H9 (cell line): ENCODE data around the gene SLC45A1. TPM values are rescaled to one million over a fixed set of nuclear protein-coding genes. Genes with fewer than 3 reads are reported as not detected.

Experiments used
- DNase-seq: peaks from one replicate; pipeline ENCODE4 v3.0.0-alpha.2; 2017
- H2AFZ ChIP-seq: one replicate; pipeline ENCODE4 v1.6.1; 2013; ENCODE audit warnings: mild to moderate bottlenecking, low read length, control low read depth, moderate library complexity
- H2AK5ac ChIP-seq: 2 replicates; pipeline ENCODE4 v1.6.1; 2013; ENCODE audit warnings: low read length, control low read depth, mixed read lengths; ENCODE audit not compliant: insufficient read length
- H2BK120ac ChIP-seq: one replicate; pipeline ENCODE4 v1.6.1; 2013; ENCODE audit warnings: low read depth, mild to moderate bottlenecking, low read length, control low read depth, inconsistent platforms; ENCODE audit not compliant: poor library complexity, severe bottlenecking
- H2BK12ac ChIP-seq: 2 replicates; pipeline ENCODE4 v1.6.1; 2013; ENCODE audit warnings: low read length, control low read depth, mixed read lengths, low read depth; ENCODE audit not compliant: insufficient read length
- H2BK15ac ChIP-seq: 2 replicates; pipeline ENCODE4 v1.6.1; 2013; ENCODE audit warnings: low read depth, low read length, control low read depth
- H2BK20ac ChIP-seq: one replicate; pipeline ENCODE4 v1.6.1; 2013; ENCODE audit warnings: low read depth, mild to moderate bottlenecking, low read length, control low read depth, inconsistent platforms; ENCODE audit not compliant: poor library complexity, severe bottlenecking
- H2BK5ac ChIP-seq: 2 replicates; pipeline ENCODE4 v1.6.1; 2013; ENCODE audit warnings: low read length, control low read depth, mixed read lengths; ENCODE audit not compliant: insufficient read length
- H3K14ac ChIP-seq: 2 replicates; pipeline ENCODE4 v1.6.1; 2013; ENCODE audit warnings: low read length, control low read depth; ENCODE audit not compliant: insufficient read depth
- H3K18ac ChIP-seq: 2 replicates; pipeline ENCODE4 v1.6.1; 2013; ENCODE audit warnings: low read depth, mild to moderate bottlenecking, mixed read lengths, low read length, control low read depth; ENCODE audit not compliant: insufficient read length
- H3K23ac ChIP-seq: 2 replicates; pipeline ENCODE4 v1.6.1; 2013; ENCODE audit warnings: low read length, control low read depth, mixed read lengths, low read depth; ENCODE audit not compliant: insufficient read length
- H3K23me2 ChIP-seq: 2 replicates; pipeline ENCODE4 v1.6.1; 2013; ENCODE audit warnings: low read depth, mild to moderate bottlenecking, mixed read lengths, low read length, control low read depth; ENCODE audit not compliant: insufficient read length, poor library complexity, severe bottlenecking
- H3K27ac ChIP-seq: 2 replicates; pipeline ENCODE4 v1.5.1; 2013; ENCODE audit warnings: low read length, control low read depth, mixed read lengths, low read depth; ENCODE audit not compliant: insufficient read length
- H3K27me3 ChIP-seq: 2 replicates; pipeline ENCODE4 v1.6.1; 2013; ENCODE audit warnings: low read length, control low read depth, inconsistent platforms; ENCODE audit not compliant: insufficient read depth
- H3K4ac ChIP-seq: 2 replicates; pipeline ENCODE4 v1.6.1; 2013; ENCODE audit warnings: low read depth, mild to moderate bottlenecking, control low read depth, inconsistent platforms, low read length, moderate library complexity
- H3K4me1 ChIP-seq: 2 replicates; pipeline ENCODE4 v1.6.1; 2013; ENCODE audit warnings: low read length, control low read depth, inconsistent platforms; ENCODE audit not compliant: insufficient read depth
- H3K4me2 ChIP-seq: 2 replicates; pipeline ENCODE4 v1.6.1; 2013; ENCODE audit warnings: low read length, control low read depth, mixed read lengths; ENCODE audit not compliant: insufficient read length, insufficient read depth
- H3K56ac ChIP-seq: 2 replicates; pipeline ENCODE4 v1.6.1; 2013; ENCODE audit warnings: low read depth, mild to moderate bottlenecking, mixed read lengths, low read length, control low read depth; ENCODE audit not compliant: insufficient read length
- H3K79me1 ChIP-seq: 2 replicates; pipeline ENCODE4 v1.6.1; 2013; ENCODE audit warnings: low read depth, mild to moderate bottlenecking, moderate library complexity, low read length, control low read depth, inconsistent platforms; ENCODE audit not compliant: insufficient read depth, poor library complexity, severe bottlenecking
- H3K79me2 ChIP-seq: 2 replicates; pipeline ENCODE4 v1.6.1; 2013; ENCODE audit warnings: low read length, control low read depth, inconsistent platforms; ENCODE audit not compliant: insufficient read depth
- H3K9ac ChIP-seq: 2 replicates; pipeline ENCODE4 v1.6.1; 2013; ENCODE audit warnings: low read length, control low read depth, mixed read lengths; ENCODE audit not compliant: insufficient read length; ENCODE audit errors: extremely low read depth
- H3K9me3 ChIP-seq: one replicate; pipeline ENCODE4 v1.6.1; 2013; ENCODE audit warnings: low read depth, low read length, inconsistent platforms; ENCODE audit not compliant: control insufficient read depth
- H3T11ph ChIP-seq: one replicate; pipeline ENCODE4 v1.6.1; 2013; ENCODE audit warnings: mild to moderate bottlenecking, low read length, control low read depth, inconsistent platforms
- H4K20me1 ChIP-seq: one replicate; pipeline ENCODE4 v1.6.1; 2013; ENCODE audit not compliant: control insufficient read depth, insufficient read length, insufficient read depth
- H4K5ac ChIP-seq: 2 replicates; pipeline ENCODE4 v1.6.1; 2013; ENCODE audit warnings: low read depth, mild to moderate bottlenecking, mixed read lengths, low read length, control low read depth; ENCODE audit not compliant: insufficient read length
- H4K8ac ChIP-seq: replicated peaks from 2 replicates; pipeline ENCODE4 v1.6.1; 2013; ENCODE audit warnings: low read length, control low read depth, mixed read lengths, low read depth; ENCODE audit not compliant: insufficient read length
- H4K91ac ChIP-seq: 2 replicates; pipeline ENCODE4 v1.6.1; 2013; ENCODE audit warnings: low read depth, mild to moderate bottlenecking, moderate library complexity, mixed read lengths, low read length, control low read depth; ENCODE audit not compliant: insufficient read length
- H3K27ac Mint-ChIP-seq, 3 experiments: 2 replicates in 2 of 3; 3 replicates in 1 of 3; pipeline ENCODE4 v1.8.0; 2020 to 2021; ENCODE audit warnings: mixed read lengths in 3 of 3, mild to moderate bottlenecking in 1 of 3, moderate library complexity in 1 of 3
- H3K27me3 Mint-ChIP-seq: 2 replicates; pipeline ENCODE4 v1.8.0; 2021; ENCODE audit warnings: low read depth, mild to moderate bottlenecking, moderate library complexity, mixed read lengths
- H3K36me3 Mint-ChIP-seq, 3 experiments: 2 replicates in 2 of 3; 3 replicates in 1 of 3; pipeline ENCODE4 v1.8.0; 2020 to 2021; ENCODE audit warnings: low read depth in 3 of 3, mixed read lengths in 3 of 3; ENCODE audit not compliant: insufficient read depth in 1 of 3
- H3K4me1 Mint-ChIP-seq, 2 experiments: 2 replicates each; pipeline ENCODE4 v1.8.0; 2020; ENCODE audit warnings: mixed read lengths in 2 of 2
- H3K4me3 Mint-ChIP-seq, 2 experiments: 2 replicates in 1 of 2; 3 replicates in 1 of 2; pipeline ENCODE4 v1.8.0; 2020 to 2021; ENCODE audit warnings: mild to moderate bottlenecking in 2 of 2, mixed read lengths in 2 of 2, moderate library complexity in 1 of 2
- H3K9me3 Mint-ChIP-seq, 2 experiments: 2 replicates in 1 of 2; 3 replicates in 1 of 2; pipeline ENCODE4 v1.8.0; 2020; ENCODE audit warnings: mild to moderate bottlenecking in 2 of 2, mixed read lengths in 2 of 2, moderate library complexity in 1 of 2
- WGBS: extraction: QIAGEN DNeasy Blood & Tissue Kit; methylation state at CpG from one replicate; pipeline ENCODE4 v1.1.7; 2013; ENCODE audit warnings: missing lambda C conversion rate, low lambda C conversion rate, mixed read lengths; ENCODE audit not compliant: insufficient read length; ENCODE audit errors: extremely low coverage; 5-methylcytosine and 5-hydroxymethylcytosine counted together
- total RNA-seq: library from RNA; stranded (reverse); gene quantifications from 2 replicates; pipeline ENCODE4 v1.2.1, GENCODE V29; 2021
- TF ChIP-seq, protein P1 (sequence below): fragments of 200-600 bp; sonication (generic); conservative IDR thresholded peaks from 3 replicates; pipeline ENCODE4 v1.8.0; 2021; ENCODE audit warnings: antibody characterized with exemption, mild to moderate bottlenecking

Gene SLC45A1
- total RNA-seq, 1 experiment from 2014 or later: 0.63 TPM

DNA sequence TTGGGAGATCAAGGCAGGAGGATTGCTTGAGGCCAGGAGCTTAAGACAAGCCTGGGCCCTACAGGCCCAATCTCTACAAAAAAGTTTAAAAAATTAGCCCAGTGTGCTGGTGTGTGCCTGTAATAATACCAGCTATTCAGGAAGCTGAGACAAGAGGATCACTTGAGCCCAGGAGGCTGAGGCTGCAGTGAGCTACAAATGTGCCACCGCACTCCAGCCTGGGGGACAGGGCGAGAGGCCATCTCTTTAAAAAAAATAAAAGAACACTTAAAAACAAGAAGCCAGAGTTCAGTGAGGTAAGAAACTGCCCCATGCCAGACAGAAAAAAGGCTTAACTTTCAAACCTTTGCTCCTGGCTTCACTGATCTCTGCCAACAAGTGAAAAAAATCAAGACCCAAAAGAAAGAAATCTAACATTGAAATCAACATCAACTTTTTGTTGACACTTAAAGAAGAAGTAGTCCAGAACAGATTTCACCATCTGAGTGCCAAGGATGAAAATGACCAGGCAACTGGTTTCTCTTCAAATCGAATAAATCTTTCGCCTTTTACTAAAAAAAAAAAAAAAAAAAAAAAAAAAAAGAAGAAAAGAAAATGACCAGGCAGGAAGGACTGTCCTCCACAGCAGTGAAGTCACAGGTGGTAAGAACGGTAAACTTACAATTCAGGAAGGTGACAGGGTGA, 51.2 kb downstream of the SLC45A1 start:
- H3K79me1 ChIP-seq: no peaks in the 10 kb centered on the region
- H4K8ac ChIP-seq: no peak overlapping the region
- H3K27ac Mint-ChIP-seq: peak overlapping the region in 1 of 3 experiments; percentile 88; a peak in 3 of 7 replicates
- no peak overlapping the region for H2AK5ac ChIP-seq
- no peak overlapping the region for H2AFZ ChIP-seq
- no peak overlapping the region for H3K27ac ChIP-seq
- H4K91ac ChIP-seq: no peak overlapping the region
- H3K4me1 ChIP-seq: peaks cover 18% of the 10 kb centered on the region; the same call in 1 of the 2 replicates
- no peaks in the 10 kb centered on the region for H3K23me2 ChIP-seq
- no peak overlapping the region for H2BK15ac ChIP-seq
- no peak overlapping the region for H3K4me3 Mint-ChIP-seq
- no peak overlapping the region for H3T11ph ChIP-seq
- DNase-seq: no peak
- H3K18ac ChIP-seq: no peak overlapping the region
- H2BK20ac ChIP-seq: no peak overlapping the region
- H4K20me1 ChIP-seq: no peaks in the 10 kb centered on the region
- no peak overlapping the region for H3K9ac ChIP-seq
- no peak overlapping the region for H3K23ac ChIP-seq
- H3K4me2 ChIP-seq: no peak overlapping the region
- no peak overlapping the region for H3K14ac ChIP-seq
- H3K9me3 Mint-ChIP-seq: no peaks in the 10 kb centered on the region
- H4K5ac ChIP-seq: no peak overlapping the region
- no peaks in the 10 kb centered on the region for H3K27me3 ChIP-seq
- H2BK12ac ChIP-seq: no peak overlapping the region
- peaks cover 60 to 62% of the 10 kb centered on the region in 2 experiments for H3K4me1 Mint-ChIP-seq
- H3K56ac ChIP-seq: no peak overlapping the region
- no CpG with 5 or more reads among the region's 5 CpGs for WGBS
- no peaks in the 10 kb centered on the region for H3K9me3 ChIP-seq
- peaks cover 2% of the 10 kb centered on the region; the same call in 1 of the 2 replicates for H3K79me2 ChIP-seq
- no peak overlapping the region for H3K4ac ChIP-seq
- TF ChIP-seq, protein P1, sequence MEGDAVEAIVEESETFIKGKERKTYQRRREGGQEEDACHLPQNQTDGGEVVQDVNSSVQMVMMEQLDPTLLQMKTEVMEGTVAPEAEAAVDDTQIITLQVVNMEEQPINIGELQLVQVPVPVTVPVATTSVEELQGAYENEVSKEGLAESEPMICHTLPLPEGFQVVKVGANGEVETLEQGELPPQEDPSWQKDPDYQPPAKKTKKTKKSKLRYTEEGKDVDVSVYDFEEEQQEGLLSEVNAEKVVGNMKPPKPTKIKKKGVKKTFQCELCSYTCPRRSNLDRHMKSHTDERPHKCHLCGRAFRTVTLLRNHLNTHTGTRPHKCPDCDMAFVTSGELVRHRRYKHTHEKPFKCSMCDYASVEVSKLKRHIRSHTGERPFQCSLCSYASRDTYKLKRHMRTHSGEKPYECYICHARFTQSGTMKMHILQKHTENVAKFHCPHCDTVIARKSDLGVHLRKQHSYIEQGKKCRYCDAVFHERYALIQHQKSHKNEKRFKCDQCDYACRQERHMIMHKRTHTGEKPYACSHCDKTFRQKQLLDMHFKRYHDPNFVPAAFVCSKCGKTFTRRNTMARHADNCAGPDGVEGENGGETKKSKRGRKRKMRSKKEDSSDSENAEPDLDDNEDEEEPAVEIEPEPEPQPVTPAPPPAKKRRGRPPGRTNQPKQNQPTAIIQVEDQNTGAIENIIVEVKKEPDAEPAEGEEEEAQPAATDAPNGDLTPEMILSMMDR: no peak
- H3K36me3 Mint-ChIP-seq: peaks cover 21 to 27% (median 27%) of the 10 kb centered on the region in 3 experiments
- H2BK120ac ChIP-seq: no peak overlapping the region
- no peaks in the 10 kb centered on the region for H3K27me3 Mint-ChIP-seq
- H2BK5ac ChIP-seq: no peak overlapping the region
